ENCODE results near the gene APBB2.

APBB2 gene

GRCh38 chr4:40840985-40841571 is 373.3 kb downstream of the APBB2 start:
- DNase-seq (ENCODE audit: low spot score): peak; percentile 59
- peak; percentile 83 for TF ChIP-seq CTCF (IDR thresholded peaks at IDR 0.05; ENCODE audit: borderline replicate concordance, control extremely low read depth, extremely low read depth, insufficient read depth, missing control alignments)
- in situ Hi-C loops (cut with MboI; ENCODE audit: low sequenced_read_pairs, unreplicated experiment): loop anchor here (10.0 kb wide), 1 partner anchor 106 kb away; no protein-coding TSS in a partner anchor

- in situ Hi-C loops (cut with MboI; ENCODE audit: low sequenced_read_pairs, unreplicated experiment): loop anchor here (10.0 kb wide), 1 partner anchor 106 kb away; no protein-coding TSS in a partner anchor
- TF ChIP-seq CTCF (IDR thresholded peaks at IDR 0.05; ENCODE audit: borderline replicate concordance, control extremely low read depth, extremely low read depth, insufficient read depth, missing control alignments): no peak
- DNase-seq (ENCODE audit: low spot score): peak; percentile 54
Observed at GRCh38 chr4:40840255-40840984, 373.9 kb downstream of the APBB2 start.

GRCh38 chr4:40838742-40839141 is 375.6 kb downstream of the APBB2 start:
- in situ Hi-C loops (cut with MboI; ENCODE audit: low sequenced_read_pairs, unreplicated experiment): no loop called here
- TF ChIP-seq CTCF (IDR thresholded peaks at IDR 0.05; ENCODE audit: borderline replicate concordance, control extremely low read depth, extremely low read depth, insufficient read depth, missing control alignments): no peak
- DNase-seq (ENCODE audit: low spot score): no peak

- DNase-seq (ENCODE audit: low spot score): no peak
- no peak for TF ChIP-seq CTCF (IDR thresholded peaks at IDR 0.05; ENCODE audit: borderline replicate concordance, control extremely low read depth, extremely low read depth, insufficient read depth, missing control alignments)
- in situ Hi-C loops (cut with MboI; ENCODE audit: low sequenced_read_pairs, unreplicated experiment): no loop called here
Observed at GRCh38 chr4:40837094-40837870, 377.1 kb downstream of the APBB2 start.

GRCh38 chr4:40833212-40833611 is 381.1 kb downstream of the APBB2 start:
- in situ Hi-C loops (cut with MboI; ENCODE audit: low sequenced_read_pairs, unreplicated experiment): no loop called here
- no peak for DNase-seq (ENCODE audit: low spot score)
- TF ChIP-seq CTCF (IDR thresholded peaks at IDR 0.05; ENCODE audit: borderline replicate concordance, control extremely low read depth, extremely low read depth, insufficient read depth, missing control alignments): no peak

GRCh38 chr4:40832175-40832574 is 382.2 kb downstream of the APBB2 start:
- no peak for DNase-seq (ENCODE audit: low spot score)
- in situ Hi-C loops (cut with MboI; ENCODE audit: low sequenced_read_pairs, unreplicated experiment): no loop called here
- TF ChIP-seq CTCF (IDR thresholded peaks at IDR 0.05; ENCODE audit: borderline replicate concordance, control extremely low read depth, extremely low read depth, insufficient read depth, missing control alignments): no peak

Measured in GM13976 (cell line).